WTC11 (cell line): ENCODE measurements around the gene SERPINI2.

Experiments used
- TF ChIP-seq, protein P1 (sequence below): fragments of 200-600 bp; IDR thresholded peaks from 2 replicates; pipeline ENCODE4 v1.8.0; 2022; ENCODE audit warnings: antibody characterized with exemption
- TF ChIP-seq, protein P2 (sequence below): fragments of 250-450 bp; sonication (Bioruptor Pico); conservative IDR thresholded peaks from 2 replicates; pipeline ENCODE4 v1.9.0; 2021; ENCODE audit warnings: mild to moderate bottlenecking

DNA sequence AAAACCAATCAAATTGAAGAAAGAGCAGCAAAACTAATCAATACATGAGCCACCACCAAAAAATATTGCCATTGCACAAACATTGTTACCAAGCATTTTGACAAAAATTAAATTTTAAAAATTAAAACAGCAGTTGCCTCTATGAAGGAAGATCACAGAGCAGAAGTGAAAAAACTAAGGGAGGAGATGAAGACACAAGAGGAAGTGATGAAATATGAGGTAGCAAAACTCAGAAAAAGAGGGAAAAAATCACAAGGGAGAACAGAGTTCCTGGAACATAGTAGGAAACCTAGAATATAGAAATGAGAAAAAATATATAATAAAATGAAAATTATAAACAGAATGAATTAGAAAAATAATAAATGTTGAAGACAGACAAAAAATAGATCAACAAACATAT, 7.3 kb upstream of the SERPINI2 start:
- TF ChIP-seq, protein P1, sequence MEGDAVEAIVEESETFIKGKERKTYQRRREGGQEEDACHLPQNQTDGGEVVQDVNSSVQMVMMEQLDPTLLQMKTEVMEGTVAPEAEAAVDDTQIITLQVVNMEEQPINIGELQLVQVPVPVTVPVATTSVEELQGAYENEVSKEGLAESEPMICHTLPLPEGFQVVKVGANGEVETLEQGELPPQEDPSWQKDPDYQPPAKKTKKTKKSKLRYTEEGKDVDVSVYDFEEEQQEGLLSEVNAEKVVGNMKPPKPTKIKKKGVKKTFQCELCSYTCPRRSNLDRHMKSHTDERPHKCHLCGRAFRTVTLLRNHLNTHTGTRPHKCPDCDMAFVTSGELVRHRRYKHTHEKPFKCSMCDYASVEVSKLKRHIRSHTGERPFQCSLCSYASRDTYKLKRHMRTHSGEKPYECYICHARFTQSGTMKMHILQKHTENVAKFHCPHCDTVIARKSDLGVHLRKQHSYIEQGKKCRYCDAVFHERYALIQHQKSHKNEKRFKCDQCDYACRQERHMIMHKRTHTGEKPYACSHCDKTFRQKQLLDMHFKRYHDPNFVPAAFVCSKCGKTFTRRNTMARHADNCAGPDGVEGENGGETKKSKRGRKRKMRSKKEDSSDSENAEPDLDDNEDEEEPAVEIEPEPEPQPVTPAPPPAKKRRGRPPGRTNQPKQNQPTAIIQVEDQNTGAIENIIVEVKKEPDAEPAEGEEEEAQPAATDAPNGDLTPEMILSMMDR, result no peak
- TF ChIP-seq, protein P2, sequence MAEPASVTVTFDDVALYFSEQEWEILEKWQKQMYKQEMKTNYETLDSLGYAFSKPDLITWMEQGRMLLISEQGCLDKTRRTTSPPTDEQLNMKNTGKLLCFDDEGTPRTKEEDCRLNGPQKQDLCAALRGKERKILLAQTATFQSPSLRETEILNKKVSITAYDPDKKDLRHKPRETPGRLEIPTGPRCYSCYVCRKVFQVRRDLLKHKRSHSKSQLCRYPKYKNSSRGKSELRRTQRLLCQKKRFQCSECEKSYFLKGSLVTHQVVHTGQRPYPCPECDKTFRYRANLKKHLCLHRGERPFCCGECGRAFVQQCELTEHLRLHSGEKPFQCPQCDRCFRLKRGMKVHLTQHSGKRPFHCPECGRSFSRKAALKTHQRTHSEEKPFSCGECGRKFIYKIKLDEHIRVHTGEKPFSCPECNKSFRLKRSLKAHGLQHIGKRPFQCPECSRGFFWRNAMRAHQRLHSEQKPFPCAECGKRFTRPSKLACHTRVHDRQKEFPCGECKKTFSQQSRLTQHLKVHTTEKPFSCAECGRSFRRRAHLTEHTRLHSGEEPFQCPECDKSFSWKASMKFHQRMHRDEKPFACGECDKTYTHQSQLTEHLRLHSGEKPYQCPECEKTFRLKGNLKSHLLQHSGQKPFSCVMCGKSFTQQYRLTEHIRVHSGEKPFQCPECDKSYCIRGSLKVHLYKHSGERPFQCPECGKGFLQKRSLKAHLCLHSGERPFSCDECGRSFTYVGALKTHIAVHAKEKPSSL, result no peak
